IPS-18a (cell line): ENCODE results near the gene LMAN1.

Experiments
- H3K27ac ChIP-seq: one replicate; pipeline ENCODE4 v1.5.1; 2013; ENCODE audit warnings: low read length
- H3K27me3 ChIP-seq: one replicate; pipeline ENCODE4 v1.6.1; 2013; ENCODE audit warnings: mild to moderate bottlenecking, low read length; ENCODE audit not compliant: control insufficient read depth, insufficient read depth
- H3K36me3 ChIP-seq: one replicate; pipeline ENCODE4 v1.6.1; 2013; ENCODE audit warnings: low read depth, low read length; ENCODE audit not compliant: control insufficient read depth
- H3K4me1 ChIP-seq: one replicate; pipeline ENCODE4 v1.6.1; 2013; ENCODE audit warnings: low read depth, low read length; ENCODE audit not compliant: control insufficient read depth
- H3K4me3 ChIP-seq: one replicate; pipeline ENCODE4 v1.5.1; 2013; ENCODE audit warnings: low read length
- H3K9ac ChIP-seq: one replicate; pipeline ENCODE4 v1.6.1; 2013; ENCODE audit warnings: mild to moderate bottlenecking, low read length, moderate library complexity
- H3K9me3 ChIP-seq: one replicate; pipeline ENCODE4 v1.6.1; 2013; ENCODE audit warnings: low read depth, low read length; ENCODE audit not compliant: control insufficient read depth

Gene LMAN1

GRCh38 chr18:59358414-59358711 is 702 bp downstream of the LMAN1 start:
- H3K36me3 ChIP-seq: peaks cover 31% of the 10 kb centered on the region
- no peaks in the 10 kb centered on the region for H3K9me3 ChIP-seq
- H3K27me3 ChIP-seq: peaks cover 31% of the 10 kb centered on the region
- H3K4me1 ChIP-seq: peaks cover 5% of the 10 kb centered on the region
- peak overlapping the region; percentile 96 for H3K4me3 ChIP-seq
- peak overlapping the region; percentile 80 for H3K27ac ChIP-seq
- H3K9ac ChIP-seq: peak overlapping the region; percentile 91

DNA sequence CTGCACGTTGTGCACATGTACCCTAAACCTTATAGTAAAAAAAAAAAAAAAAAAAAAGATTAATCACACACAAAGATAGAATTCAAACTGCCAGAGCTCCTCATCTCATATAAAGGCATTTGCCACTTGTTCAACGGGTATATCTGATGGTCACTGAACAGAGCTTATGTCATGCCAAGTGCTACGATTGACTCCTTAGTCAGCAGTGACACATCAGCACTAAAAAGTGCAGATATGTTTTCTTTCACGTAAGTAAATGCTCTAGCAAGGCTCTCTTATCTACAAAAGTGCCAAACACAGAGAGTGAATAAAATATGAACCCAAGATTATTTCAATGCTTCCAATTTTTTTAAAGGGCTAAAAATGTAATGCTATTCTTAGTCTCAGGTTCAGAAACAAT is 1.1 kb downstream of the LMAN1 start:
- Histone ChIP-seq H3K4me1 (peaks cover 5% of the 10 kb centered on the region), H3K27ac (no peak overlapping the region)

DNA sequence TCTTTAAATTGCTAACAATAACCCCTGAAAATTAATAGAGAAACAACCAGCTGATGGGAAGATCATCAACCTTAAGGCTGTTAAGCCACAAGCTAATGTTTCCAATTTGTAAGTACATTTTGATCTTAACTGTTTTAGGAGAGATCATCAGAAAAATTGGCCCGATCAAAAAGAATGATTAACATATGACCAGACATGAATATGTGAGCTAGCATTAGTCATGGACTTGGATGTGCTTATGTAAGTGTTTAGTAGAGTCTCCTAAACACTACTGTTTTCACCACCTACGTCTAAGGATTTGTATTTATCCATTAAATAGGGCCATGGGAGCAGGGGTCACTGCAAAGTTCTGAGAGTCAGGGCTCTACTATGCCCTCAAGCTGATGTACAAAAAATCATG is 4.3 kb downstream of the LMAN1 start:
- no peak overlapping the region for H3K27ac ChIP-seq
- H3K9me3 ChIP-seq: no peaks in the 10 kb centered on the region
- H3K9ac ChIP-seq: no peak overlapping the region
- H3K27me3 ChIP-seq: peaks cover 5% of the 10 kb centered on the region
- H3K36me3 ChIP-seq: peaks cover 63% of the 10 kb centered on the region
- peaks cover 5% of the 10 kb centered on the region for H3K4me1 ChIP-seq
- no peak overlapping the region for H3K4me3 ChIP-seq

More for the DNA sequence above, 1.1 kb downstream of the LMAN1 start:
- Histone ChIP-seq H3K9ac (peak overlapping the region; percentile 91), H3K27me3 (peaks cover 27% of the 10 kb centered on the region), H3K9me3 (no peaks in the 10 kb centered on the region), H3K4me3 (peak overlapping the region; percentile 96), H3K36me3 (peaks cover 35% of the 10 kb centered on the region)

DNA sequence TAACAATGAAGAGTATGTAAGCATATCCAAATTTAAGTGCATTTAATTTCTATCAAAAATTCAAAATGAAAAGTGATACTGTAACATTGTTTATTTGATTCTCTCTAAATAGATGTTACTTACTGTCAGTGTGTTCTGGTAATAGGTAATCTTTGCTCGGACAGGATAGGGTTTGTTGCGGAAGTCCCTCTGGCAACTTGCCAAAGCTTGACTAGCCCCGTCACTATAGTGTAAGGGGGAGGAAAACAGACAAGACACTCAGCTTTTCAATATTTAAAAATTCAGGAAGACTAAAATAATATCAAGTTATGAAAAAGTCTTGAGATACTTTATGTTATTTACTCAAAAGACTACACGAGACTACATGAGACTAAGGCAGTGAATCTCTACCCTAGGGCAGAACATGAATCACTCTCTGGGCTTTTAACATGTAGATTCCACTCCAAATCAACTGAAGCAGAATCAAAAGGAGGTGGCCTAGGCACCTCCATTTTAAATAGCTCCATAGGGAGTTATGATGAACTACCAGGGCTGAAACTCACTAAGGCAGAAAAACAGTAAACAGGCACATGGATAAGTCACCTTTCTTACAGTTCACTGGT is 5.9 kb downstream of the LMAN1 start:
- Histone ChIP-seq H3K27me3 (no peaks in the 10 kb centered on the region), H3K27ac (no peak overlapping the region), H3K4me3 (no peak overlapping the region), H3K9me3 (no peaks in the 10 kb centered on the region), H3K36me3 (peaks cover 78% of the 10 kb centered on the region), H3K4me1 (peaks cover 3% of the 10 kb centered on the region), H3K9ac (no peak overlapping the region)

DNA sequence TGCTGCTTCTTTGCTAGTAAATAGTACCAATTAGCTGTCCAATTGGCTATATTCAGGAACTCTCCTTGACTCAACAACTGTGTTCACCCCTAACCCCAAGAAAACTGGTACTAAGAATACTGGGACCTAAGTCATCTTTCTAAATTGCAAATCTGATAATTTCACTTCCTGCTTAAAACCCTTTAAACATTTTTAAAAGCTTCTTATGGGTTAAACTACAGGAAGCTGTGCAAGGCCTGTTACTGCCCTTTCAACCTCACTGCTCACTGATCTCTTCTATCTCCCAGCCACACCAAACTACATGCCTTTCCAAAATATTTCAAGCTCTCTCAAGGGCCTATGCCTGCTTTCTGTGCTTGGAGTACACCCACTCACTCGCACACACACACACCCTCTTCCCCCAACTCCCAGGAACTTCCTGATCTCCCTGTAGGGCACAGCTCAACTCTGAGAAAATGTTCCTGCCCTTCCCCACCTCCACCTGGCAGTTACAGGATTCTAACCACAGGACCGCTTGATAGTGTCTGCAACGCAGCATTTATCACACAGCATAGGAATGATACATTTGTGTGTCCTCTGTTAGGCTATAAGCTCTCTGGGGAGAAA is 6.7 kb downstream of the LMAN1 start:
- no peaks in the 10 kb centered on the region for H3K9me3 ChIP-seq
- H3K27ac ChIP-seq: no peak overlapping the region
- H3K4me3 ChIP-seq: no peak overlapping the region
- H3K4me1 ChIP-seq: no peaks in the 10 kb centered on the region
- H3K9ac ChIP-seq: no peak overlapping the region
- H3K27me3 ChIP-seq: no peaks in the 10 kb centered on the region
- peaks cover 87% of the 10 kb centered on the region for H3K36me3 ChIP-seq

DNA sequence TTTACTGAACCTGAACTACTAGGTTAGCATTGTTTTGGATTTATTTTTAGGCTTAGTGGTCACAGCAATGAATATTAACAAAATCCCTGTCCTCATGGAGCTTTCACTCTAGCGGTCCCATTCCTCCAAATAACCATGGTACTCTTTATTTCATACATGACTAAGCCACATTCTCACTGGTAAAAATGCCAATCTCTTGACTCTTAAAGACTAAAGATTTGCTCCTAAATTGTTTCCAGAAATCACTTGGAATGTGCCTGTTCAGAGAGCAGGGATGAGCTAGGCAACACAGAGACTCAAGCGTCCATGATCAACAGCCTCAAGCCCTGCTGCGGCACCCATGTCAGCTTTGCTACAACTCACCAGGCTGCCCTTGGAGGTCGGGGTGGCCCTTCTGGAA is 13.5 kb downstream of the LMAN1 start:
- Histone ChIP-seq H3K9me3 (no peaks in the 10 kb centered on the region), H3K36me3 (peaks cover 59% of the 10 kb centered on the region), H3K27ac (no peak overlapping the region), H3K9ac (no peak overlapping the region), H3K4me3 (no peak overlapping the region), H3K4me1 (no peaks in the 10 kb centered on the region), H3K27me3 (no peaks in the 10 kb centered on the region)

DNA sequence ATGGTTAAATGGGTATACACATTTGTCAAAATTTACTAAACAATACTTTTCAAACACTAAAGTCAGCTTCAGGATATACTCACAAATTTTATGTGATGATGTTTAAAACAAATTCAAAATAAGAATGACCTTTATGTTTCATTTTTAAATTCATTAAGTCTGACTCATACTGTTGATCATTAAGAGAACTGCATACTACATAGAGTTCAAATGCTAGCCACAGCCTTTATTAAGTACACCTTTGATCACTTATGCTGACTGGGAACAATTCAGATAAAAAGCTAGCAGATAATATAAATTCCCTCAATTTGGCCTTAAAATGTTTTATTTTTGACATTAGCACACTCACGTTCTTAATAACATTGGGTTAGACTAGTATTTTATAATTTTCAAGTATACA is 14.1 kb downstream of the LMAN1 start:
- no peak overlapping the region for H3K9ac ChIP-seq
- H3K4me1 ChIP-seq: no peaks in the 10 kb centered on the region
- H3K36me3 ChIP-seq: peaks cover 58% of the 10 kb centered on the region
- no peak overlapping the region for H3K27ac ChIP-seq
- H3K9me3 ChIP-seq: no peaks in the 10 kb centered on the region
- no peaks in the 10 kb centered on the region for H3K27me3 ChIP-seq
- no peak overlapping the region for H3K4me3 ChIP-seq

DNA sequence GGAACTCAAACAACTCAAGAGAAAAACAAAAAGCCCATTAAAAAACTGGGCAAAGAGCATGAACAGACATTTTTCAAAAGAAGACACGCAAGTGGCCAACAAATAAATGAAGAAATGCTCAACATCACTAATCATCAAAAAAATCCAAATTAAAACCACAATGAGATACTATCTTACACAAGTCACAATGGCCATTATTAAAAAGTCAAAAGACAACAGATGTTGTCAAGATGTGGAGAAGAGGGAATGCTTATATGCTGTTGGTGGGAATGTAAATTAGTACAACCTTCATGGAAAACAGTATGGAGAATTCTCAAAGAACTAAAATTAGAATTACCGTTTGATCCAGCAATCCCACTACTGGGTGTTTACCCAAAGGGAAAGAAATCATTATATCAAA is 15.1 kb downstream of the LMAN1 start:
- H3K9me3 ChIP-seq: no peaks in the 10 kb centered on the region
- H3K27ac ChIP-seq: no peak overlapping the region
- no peaks in the 10 kb centered on the region for H3K4me1 ChIP-seq
- H3K36me3 ChIP-seq: peaks cover 57% of the 10 kb centered on the region
- H3K9ac ChIP-seq: no peak overlapping the region
- no peak overlapping the region for H3K4me3 ChIP-seq
- no peaks in the 10 kb centered on the region for H3K27me3 ChIP-seq

DNA sequence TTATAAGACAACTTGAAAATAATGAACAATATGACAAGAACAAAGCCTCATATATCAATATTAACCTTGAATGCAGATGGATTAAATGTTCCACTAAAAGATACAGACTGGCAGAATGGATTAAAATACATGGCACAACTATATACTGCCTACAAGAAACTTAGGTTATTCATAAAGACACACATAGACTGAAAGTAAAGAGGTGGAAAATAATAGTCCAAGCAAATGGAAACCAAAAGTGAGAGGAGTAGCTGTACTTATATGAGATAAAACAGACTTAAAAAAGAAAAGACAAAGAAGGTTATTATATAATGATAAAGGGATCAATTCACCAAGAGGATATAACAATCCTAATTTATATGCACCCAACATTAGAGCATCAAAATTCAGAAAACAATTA is 18.2 kb downstream of the LMAN1 start:
- H3K4me1 ChIP-seq: no peaks in the 10 kb centered on the region
- H3K9ac ChIP-seq: no peak overlapping the region
- no peak overlapping the region for H3K27ac ChIP-seq
- no peaks in the 10 kb centered on the region for H3K27me3 ChIP-seq
- no peaks in the 10 kb centered on the region for H3K9me3 ChIP-seq
- peaks cover 56% of the 10 kb centered on the region for H3K36me3 ChIP-seq
- H3K4me3 ChIP-seq: no peak overlapping the region

DNA sequence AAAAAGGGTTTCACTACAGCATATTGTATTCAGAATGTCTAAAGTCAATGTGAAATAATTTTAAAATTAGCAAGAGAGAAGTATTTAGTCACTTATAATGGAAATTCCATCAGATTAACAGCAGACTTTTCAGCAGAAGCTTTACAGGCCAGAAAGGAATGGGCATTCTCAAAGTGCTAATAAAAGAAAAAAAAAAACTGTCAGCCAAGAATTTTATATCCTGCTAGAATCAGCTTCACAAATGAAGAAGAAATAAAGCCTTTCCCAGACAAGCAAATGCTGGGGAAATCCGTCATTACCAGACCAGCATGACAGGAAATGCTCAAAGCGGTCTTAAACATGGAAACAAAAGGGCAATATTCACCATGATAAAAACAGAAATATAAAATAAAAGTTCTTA is 18.8 kb downstream of the LMAN1 start:
- no peaks in the 10 kb centered on the region for H3K27me3 ChIP-seq
- no peak overlapping the region for H3K9ac ChIP-seq
- H3K27ac ChIP-seq: no peak overlapping the region
- peaks cover 51% of the 10 kb centered on the region for H3K36me3 ChIP-seq
- no peak overlapping the region for H3K4me3 ChIP-seq
- H3K4me1 ChIP-seq: no peaks in the 10 kb centered on the region
- H3K9me3 ChIP-seq: no peaks in the 10 kb centered on the region

GRCh38 chr18:59332986-59333385 is 26.1 kb downstream of the LMAN1 start:
- H3K27ac ChIP-seq: no peak overlapping the region
- H3K9me3 ChIP-seq: no peaks in the 10 kb centered on the region
- no peak overlapping the region for H3K4me3 ChIP-seq
- peaks cover 74% of the 10 kb centered on the region for H3K36me3 ChIP-seq
- H3K27me3 ChIP-seq: no peaks in the 10 kb centered on the region
- no peak overlapping the region for H3K9ac ChIP-seq
- no peaks in the 10 kb centered on the region for H3K4me1 ChIP-seq

- Histone ChIP-seq H3K27me3 (no peaks in the 10 kb centered on the region), H3K9me3 (no peaks in the 10 kb centered on the region), H3K36me3 (peaks cover 65% of the 10 kb centered on the region), H3K27ac (no peak overlapping the region), H3K4me3 (no peak overlapping the region), H3K4me1 (no peaks in the 10 kb centered on the region), H3K9ac (no peak overlapping the region)
Measured at GRCh38 chr18:59328683-59329082, 30.4 kb downstream of the LMAN1 start.
